GM18858 (cell line): ENCODE results near the gene RANGAP1.

Source experiments
- ATAC-seq: cut with Tn5 transposase; IDR thresholded peaks from one replicate; pipeline ENCODE4 v1.9.1; 2021; ENCODE audit not compliant: unreplicated experiment

Gene RANGAP1

DNA sequence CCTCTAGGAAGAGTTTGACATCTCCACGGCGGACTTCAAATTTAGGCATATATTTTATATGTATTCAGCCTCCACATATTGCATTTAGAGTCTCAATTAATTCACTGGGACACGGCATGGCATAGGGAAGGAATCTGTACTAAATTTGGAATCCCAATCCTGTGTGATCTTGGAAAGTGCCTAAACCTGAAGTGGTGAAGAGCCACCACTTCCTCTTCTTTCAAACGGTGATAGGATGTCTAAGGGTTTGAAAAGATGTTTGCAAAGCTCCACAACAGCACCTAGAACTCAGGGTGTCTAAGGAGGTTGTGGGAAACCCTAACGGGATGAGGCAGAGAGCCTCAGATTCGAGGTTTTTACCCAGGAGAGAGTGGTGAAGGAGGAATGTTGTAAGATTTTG lies 81.9 kb downstream of the RANGAP1 start:
- ATAC-seq, result no peak

DNA sequence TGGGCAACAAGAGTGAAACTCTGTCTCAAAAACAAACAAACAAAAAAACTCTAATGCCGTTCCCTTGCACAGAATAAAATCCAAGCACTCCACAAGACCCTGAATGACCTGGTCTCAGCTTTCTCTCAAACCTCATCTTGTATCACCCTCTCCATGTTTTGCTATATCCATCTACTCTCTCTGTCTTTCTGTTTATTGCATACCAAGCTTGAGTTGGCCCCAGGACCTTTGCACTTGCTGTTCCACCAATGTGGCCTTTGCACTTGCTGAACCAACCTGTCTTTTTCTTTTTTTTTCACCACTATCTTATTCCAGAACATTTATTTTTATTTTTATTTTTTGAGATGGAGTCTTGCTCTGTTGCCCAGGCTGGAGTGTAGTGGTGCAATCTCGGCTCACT lies 82.9 kb downstream of the RANGAP1 start:
- ATAC-seq, result no peak

DNA sequence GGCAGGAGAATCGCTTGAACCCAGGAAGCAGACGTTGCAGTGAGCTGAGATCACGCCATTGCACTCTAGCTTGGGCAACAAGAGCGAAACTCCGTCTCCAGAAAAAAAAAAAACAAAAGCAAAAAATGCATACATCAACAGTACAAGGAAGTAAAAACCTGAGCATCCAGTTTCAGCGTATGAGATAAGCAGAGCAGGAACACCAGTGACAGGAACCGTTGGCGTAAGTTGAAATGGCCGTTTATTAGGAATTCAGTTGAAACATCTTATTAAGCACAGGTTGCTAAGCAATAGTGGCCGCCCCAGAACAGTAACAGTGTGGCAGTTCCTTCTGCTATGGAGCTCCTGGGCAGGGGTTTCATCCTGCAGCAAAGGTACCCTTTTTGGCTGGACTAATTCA lies 84.8 kb downstream of the RANGAP1 start:
- no peak for ATAC-seq

DNA sequence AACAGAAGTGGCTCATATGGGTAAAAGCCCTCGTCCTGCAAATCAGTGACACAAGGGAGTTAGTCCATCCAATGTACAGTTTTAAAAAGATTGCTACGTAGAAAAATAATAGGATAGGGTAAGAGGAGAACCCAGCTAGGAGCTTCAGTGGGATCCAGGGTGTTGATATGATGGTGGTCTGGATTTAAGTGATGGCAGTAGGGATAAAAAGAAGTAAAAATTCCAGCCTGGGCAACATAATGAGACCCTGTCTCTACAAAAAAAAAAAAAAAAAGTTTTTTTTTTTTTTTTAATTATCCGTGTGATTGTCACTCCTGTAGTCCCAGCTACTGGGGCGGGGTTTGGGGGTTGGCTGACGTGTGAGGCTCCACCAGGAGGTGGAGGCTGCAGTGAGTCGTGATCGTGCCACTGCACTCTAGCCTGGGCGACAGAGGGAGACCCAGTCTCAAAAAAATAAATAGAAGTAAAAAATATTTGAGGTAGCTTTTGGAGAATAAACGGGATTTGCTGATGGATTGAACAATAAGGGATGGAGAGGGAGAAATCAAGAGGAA lies 87.9 kb downstream of the RANGAP1 start:
- ATAC-seq, result no peak

GRCh38 chr22:41197038-41197972 lies 88.7 kb downstream of the RANGAP1 start:
- ATAC-seq, result peak; percentile 60
